Gastroesophageal sphincter (tissue), 3 donors: Measurements from ENCODE around the gene PPP2R5B.

ENCODE experiments used
- EP300 ChIP-seq: sonication (generic); formaldehyde crosslinking; IDR thresholded peaks from one replicate; pipeline ENCODE4 v1.6.1; 2017; ENCODE audit warnings: antibody characterized with exemption, mild to moderate bottlenecking
- POLR2A ChIP-seq, 2 donors: fragments of 450-650 bp; IDR thresholded peaks; one replicate each; pipeline ENCODE4 v1.6.1; 2017; ENCODE audit warnings: antibody characterized with exemption in 2 of 2, mild to moderate bottlenecking in 2 of 2, moderate library complexity in 1 of 2
- POLR2AphosphoS5 ChIP-seq: sonication (generic); formaldehyde crosslinking; IDR thresholded peaks from one replicate; pipeline ENCODE4 v1.6.1; 2017; ENCODE audit warnings: antibody characterized with exemption
- TF ChIP-seq, protein P1 (sequence below), 4 experiments: fragments of 200-600 bp in 2 of 4; fragments of 450-650 bp in 2 of 4; sonication (generic) in 1 of 4; IDR thresholded peaks; one replicate each; pipeline ENCODE4 v1.5.1; 2017 to 2019; ENCODE audit warnings: antibody characterized with exemption in 4 of 4, mild to moderate bottlenecking in 2 of 4, moderate library complexity in 2 of 4

DNA sequence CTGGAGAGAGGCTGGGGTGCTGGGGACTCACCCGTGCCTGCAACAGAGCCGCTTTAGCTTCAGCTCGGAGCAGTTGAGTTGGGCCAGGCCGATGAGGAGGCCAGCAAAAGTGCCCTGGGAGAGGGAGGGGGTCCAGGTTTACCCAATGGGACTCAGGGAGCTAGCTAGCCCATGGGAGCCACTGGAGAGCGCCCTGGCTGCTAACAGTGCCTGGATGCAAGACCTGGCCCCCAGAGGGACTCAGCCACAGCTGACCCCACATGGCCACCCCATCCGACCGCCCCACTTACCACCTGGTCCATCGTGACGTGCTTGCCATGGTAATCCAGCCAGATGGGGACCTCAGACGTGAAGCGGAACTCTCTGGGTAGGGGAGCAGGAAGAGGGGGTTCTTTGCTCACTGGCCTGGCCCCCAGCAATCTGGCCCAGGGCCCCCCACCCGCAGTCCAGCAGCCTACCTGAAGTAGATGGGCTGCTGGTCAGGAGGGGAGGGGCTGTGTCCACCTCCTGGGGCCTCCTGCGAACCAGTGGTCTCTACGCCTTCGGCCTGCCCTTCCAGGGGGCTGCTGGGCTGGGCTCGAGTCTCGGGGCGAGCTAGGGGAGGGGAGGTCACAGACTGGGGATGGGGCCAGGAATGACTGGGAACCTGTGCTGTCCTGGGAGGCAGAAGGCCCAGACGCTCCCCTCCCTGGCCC lies 27.0 kb upstream of the PPP2R5B start:
- TF ChIP-seq POLR2AphosphoS5 (no peak), POLR2A (IDR thresholded peaks at IDR 0.05) (no peak), EP300 (no peak)
- TF ChIP-seq, protein P1, sequence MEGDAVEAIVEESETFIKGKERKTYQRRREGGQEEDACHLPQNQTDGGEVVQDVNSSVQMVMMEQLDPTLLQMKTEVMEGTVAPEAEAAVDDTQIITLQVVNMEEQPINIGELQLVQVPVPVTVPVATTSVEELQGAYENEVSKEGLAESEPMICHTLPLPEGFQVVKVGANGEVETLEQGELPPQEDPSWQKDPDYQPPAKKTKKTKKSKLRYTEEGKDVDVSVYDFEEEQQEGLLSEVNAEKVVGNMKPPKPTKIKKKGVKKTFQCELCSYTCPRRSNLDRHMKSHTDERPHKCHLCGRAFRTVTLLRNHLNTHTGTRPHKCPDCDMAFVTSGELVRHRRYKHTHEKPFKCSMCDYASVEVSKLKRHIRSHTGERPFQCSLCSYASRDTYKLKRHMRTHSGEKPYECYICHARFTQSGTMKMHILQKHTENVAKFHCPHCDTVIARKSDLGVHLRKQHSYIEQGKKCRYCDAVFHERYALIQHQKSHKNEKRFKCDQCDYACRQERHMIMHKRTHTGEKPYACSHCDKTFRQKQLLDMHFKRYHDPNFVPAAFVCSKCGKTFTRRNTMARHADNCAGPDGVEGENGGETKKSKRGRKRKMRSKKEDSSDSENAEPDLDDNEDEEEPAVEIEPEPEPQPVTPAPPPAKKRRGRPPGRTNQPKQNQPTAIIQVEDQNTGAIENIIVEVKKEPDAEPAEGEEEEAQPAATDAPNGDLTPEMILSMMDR (IDR thresholded peaks at IDR 0.05), result no peak
